CD4-positive, alpha-beta T cell treated with Interleukin-15 for 1 hour (primary cell): Measurements from ENCODE around the gene ARFRP1.
A peak's percentile ranks its signal among the peaks of the same experiment; 100 is the strongest.

Experiments
- DNase-seq: peaks from one replicate; pipeline ENCODE4 v3.0.0-alpha.2; 2020

The ARFRP1 gene

DNA sequence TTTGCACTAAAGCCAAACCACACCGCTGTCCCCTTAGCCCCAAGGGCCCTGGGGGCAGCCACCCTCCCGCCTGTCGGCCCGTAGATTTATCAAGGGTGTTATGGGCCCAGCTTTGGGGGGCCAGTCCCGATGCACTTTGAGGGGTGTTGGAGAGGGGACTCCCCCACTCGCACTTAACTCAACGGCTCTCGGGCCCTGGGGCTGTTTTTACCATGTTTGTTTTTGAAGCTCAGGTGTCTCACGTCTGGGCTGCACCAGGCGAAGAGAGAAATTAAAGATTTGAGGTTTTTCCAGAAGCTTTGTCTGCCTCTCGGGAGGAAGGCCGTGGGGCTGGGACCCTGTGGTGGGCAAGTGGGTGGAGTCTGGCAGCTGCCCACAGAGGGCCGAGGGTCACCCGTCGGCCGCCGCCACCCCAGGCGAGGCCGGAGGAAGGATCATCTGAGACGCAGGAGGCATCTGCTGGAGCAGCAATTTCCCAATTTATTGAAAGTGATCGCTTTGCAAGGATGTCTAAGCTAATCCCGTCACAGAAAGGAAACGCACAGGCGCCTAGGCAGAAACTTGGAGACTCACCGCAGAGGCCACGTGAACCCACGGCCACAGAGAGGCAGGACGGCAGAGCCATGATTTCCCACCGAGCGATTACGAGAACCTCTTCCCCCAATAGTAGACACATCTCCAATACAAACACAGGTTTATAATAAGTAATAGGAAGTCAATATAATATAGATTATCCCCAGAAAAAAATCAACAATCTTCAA, 35.6 kb upstream of the ARFRP1 start:
- no peak for DNase-seq

- no peak for DNase-seq
These were observed 34.7 kb upstream of the ARFRP1 start for GRCh38 chr20:63742381-63743024.

GRCh38 chr20:63741676-63742380, 34.1 kb upstream of the ARFRP1 start:
- DNase-seq = no peak

DNA sequence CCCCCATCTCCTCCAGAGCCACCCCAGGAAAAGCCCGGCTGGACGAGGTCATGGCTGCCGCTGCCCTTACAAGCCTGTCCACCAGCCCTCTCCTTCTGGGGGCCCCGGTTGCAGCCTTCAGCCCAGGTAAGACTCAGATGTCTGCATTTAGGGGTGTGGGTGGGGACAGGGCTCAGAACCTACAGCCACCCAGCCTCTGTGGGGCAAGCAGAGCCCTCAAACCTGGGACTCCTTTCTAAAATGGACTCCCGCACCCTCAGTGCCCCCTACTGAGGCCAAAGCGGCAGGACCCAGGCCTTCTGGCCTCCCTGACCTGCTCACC, 33.5 kb upstream of the ARFRP1 start:
- DNase-seq = no peak

DNA sequence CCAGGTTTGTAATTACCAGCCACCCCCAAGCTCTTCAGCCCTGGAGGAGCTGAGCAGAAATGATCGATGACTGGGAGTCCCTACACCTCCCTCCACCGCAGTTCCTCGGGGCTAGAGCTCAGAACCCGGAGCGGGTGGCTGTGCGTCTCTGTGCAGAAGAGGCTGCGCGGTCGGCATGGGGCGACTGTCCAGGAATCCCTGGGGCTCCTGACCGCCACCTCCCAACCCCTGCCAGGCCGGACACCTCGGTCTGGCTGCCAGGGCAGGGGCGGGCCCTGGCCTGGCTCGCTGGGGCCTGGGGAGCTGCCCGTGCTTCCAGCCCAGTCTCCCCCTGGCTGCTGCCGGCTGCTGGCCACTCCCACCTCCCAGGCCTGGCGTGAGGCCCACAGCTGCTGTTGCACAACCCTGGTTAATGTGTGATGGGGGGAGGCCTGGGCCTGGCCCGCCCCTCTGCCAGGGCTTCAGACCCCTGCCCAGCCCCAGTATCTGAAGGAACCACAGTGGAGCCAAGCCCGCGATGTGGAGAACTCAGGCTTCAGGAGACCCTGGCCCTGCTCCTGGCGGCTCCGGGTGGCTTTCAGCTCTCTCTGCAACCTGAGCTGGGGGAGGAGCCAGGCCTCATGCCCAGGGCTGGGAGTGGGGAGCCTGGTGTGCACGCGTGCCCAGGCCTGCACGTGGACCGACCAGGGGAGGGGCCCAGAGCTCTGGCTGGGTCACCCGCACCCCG, 33.0 kb upstream of the ARFRP1 start:
- DNase-seq = peak; percentile 41

DNA sequence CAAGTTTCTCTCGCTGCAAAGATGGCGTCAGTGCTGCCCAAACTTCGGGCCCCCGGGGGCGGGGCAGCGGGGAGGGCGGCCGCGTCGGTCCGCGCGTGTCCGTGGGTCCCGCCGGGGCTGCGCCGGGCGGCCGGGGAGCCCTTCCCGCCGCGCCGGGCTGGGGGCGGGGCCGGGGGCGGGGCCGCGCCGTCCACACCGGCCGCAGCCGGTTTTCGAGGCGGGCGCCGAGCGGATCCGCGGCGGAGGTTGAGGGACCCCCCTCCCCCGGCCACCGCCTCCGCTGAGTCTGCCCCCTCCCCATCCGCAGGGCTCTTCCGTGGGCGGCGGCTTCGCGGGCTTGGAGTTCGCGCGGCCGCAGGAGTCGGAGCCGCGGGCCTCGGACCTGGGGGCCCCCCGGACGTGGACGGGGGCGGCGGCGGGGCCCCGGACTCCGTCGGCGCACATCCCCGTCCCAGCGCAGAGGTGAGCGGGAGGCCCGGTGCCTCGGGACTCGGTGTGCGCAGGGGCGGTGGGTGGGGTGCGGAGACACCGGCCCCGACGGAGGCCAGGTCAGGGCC, 32.4 kb upstream of the ARFRP1 start:
- peak; percentile 48 for DNase-seq

DNA sequence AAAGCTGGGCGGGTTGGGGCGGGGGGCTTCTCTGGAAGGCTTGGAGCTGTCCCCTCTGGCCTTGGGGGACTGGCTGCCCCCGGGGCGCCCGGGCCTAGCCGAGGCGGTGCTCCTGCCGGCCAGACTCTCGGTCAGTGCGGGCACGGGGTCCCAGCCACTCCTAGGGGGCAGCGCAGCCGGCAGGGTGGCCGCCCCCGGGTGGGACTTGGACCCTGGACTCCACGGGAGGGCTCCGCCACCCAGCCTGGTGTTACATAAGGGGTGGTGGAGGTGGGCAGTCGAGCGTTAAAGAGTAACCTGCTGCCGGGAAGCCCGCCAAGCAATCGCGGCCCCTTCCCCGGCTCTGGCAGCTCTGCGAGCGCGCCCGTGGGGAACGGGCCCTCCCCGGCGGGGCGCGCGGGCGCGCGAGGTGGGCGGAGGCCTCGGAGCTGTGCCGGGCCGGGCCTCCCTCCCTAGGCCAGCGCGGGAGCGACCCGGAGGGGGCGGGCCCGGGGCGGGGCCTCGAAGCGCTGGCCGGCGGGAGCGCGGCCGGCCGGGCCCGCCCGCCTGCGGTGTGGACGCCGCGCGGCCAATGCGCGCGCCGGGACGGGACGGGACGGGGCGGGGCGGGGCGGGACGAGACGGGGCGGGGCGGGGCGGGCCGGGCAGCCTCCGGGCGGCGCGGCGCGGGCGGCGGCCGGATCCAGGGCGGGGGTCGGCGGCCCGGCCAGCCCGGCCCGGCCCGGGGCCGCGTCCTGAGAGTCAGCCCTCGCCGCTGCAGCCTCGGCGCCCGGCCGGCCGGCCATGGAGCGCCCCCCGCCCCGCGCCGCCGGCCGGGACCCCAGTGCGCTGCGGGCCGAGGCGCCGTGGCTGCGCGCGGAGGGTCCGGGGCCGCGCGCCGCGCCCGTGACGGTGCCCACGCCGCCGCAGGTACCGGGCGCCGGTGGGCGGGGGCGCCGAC, 31.6 kb upstream of the ARFRP1 start, which contains the start of gene SLC2A4RG:
Gene SLC2A4RG (plus strand): TSS at position 647 of the 940 bp plus-strand sequence. CDS start 137 bp downstream, at position 784.
- peak; percentile 79 for DNase-seq

- peak; percentile 39 for DNase-seq
These were observed 30.9 kb upstream of the ARFRP1 start for GRCh38 chr20:63738687-63739129.

DNA sequence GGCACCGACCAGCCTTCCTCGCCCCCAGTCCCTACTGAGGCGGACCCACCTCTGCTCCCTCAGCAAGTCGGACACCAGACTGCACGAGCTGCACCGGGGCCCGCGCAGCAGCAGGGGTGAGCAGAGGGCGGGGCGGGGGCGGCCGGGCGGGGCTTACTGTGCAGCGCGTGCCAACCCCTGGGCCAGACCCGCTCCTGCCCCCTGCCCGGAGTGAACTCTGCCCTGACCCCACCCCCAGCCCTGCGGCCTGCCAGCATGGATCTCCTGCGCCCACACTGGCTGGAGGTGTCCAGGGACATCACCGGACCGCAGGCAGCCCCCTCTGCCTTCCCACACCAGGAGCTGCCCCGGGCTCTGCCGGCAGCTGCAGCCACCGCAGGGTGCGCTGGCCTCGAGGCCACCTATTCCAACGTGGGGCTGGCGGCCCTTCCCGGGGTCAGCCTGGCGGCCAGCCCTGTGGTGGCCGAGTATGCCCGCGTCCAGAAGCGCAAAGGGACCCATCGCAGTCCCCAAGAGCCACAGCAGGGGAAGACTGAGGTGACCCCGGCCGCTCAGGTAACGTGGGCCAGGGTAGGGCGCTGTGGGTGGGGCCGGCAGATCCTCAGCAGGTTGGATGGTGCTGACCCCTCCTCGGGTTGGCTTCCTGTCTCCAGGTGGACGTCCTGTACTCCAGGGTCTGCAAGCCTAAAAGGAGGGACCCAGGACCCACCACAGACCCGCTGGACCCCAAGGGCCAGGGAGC, 30.3 kb upstream of the ARFRP1 start:
- no peak for DNase-seq

- DNase-seq = no peak
These were observed 29.8 kb upstream of the ARFRP1 start for GRCh38 chr20:63737695-63737944.

GRCh38 chr20:63736893-63737694, 29.3 kb upstream of the ARFRP1 start:
- peak; percentile 37 for DNase-seq

- peak; percentile 81 for DNase-seq
These were observed 28.3 kb upstream of the ARFRP1 start, which contains the start of gene LIME1 for GRCh38 chr20:63735859-63736718. Gene LIME1, plus strand, starts transcription at chr20:63736664. Its CDS starts 886 bp downstream, at chr20:63737550.

DNA sequence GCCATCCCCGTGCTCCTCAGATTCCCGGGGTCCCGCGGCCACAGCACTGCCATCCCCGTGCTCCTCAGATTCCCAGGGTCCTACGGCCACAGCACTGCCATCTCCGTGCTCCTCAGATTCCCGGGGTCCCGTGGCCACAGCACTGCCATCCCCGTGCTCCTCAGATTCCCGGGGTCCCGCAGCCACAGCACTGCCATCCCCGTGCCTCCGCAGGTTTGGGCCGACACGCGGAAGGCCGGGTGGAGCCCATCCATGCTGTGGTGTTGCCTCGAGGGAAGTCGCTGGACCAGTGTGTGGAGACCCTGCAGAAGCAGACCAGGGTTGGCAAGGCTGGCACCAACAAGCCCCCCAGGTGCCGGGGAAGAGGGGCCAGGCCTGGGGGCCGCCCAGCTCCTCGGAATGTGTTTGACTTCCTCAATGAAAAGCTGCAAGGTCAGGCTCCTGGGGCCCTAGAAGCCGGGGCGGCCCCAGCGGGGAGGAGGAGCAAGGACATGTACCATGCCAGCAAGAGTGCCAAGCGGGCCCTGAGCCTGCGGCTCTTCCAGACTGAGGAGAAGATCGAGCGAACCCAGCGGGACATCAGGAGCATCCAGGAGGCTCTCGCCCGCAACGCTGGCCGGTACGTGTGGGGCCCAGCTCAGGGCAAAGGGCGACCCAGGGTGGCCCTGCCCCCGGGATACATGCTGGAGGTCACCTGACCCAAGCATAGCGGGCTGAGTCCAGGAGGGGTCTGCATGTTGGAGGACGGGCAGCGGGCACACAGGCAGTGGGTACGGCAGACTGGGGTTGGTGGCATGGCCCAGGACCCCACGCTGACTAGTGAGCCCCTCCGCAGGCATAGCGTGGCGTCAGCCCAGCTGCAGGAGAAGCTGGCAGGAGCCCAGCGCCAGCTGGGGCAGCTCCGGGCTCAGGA, 27.4 kb upstream of the ARFRP1 start:
- no peak for DNase-seq

- no peak for DNase-seq
These were observed 26.6 kb upstream of the ARFRP1 start for GRCh38 chr20:63734111-63734945.

- DNase-seq = no peak
These were observed 25.9 kb upstream of the ARFRP1 start for GRCh38 chr20:63733579-63734081.

DNA sequence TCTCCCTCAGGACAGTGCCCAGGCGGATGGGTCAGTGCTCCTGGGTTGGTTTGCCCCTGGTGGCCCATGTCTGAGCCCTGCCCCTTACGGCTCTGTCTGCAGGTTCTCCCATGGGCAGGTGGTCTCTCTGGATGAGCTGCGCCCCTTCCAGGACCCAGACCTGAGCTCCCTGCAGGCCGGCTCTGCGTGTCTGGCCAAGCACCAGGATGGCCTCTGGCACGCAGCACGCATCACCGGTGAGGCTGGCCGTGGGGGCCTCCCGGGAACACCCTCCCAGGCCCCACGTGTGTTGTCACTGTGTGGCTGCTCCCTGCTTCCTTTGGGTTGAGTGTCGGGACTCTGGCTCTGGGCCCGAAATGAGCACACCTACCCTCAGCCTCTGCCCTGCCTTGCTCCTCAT, 25.3 kb upstream of the ARFRP1 start:
- DNase-seq = no peak
